Dendritic cell treated with granulocyte-macrophage colony-stimulating factor and Interleukin-4, amounts not matched to agents 40 ng/mL and 50 ng/mL, for 4 days (primary cell): Measurements from ENCODE around the gene ACSBG1.
"Not testable (repeated sequence)": the region's sequence is repeated elsewhere in the genome, so short reads cannot be mapped to it uniquely, and the experiment has no call there.

Experiments used
- H3K27ac Mint-ChIP-seq: one replicate; pipeline ENCODE4 v1.8.0; 2022; ENCODE audit warnings: mild to moderate bottlenecking, mixed read lengths
- H3K27me3 Mint-ChIP-seq: one replicate; pipeline ENCODE4 v1.8.0; 2022; ENCODE audit warnings: mild to moderate bottlenecking, mixed read lengths
- H3K36me3 Mint-ChIP-seq: one replicate; pipeline ENCODE4 v1.8.0; 2022; ENCODE audit warnings: low read depth, mixed read lengths
- H3K4me1 Mint-ChIP-seq: one replicate; pipeline ENCODE4 v1.8.0; 2022; ENCODE audit warnings: low read depth, mixed read lengths
- H3K4me3 Mint-ChIP-seq: one replicate; pipeline ENCODE4 v1.8.0; 2022; ENCODE audit warnings: mild to moderate bottlenecking, moderate library complexity, mixed read lengths
- H3K9me3 Mint-ChIP-seq: one replicate; pipeline ENCODE4 v1.8.0; 2022; ENCODE audit warnings: mixed read lengths
- intact Hi-C: fragments of 100-400 bp; cut with micrococcal nuclease; formaldehyde crosslinking; loops from one replicate; pipeline ENCODE4 v1.15.0; 2022

Gene ACSBG1

DNA sequence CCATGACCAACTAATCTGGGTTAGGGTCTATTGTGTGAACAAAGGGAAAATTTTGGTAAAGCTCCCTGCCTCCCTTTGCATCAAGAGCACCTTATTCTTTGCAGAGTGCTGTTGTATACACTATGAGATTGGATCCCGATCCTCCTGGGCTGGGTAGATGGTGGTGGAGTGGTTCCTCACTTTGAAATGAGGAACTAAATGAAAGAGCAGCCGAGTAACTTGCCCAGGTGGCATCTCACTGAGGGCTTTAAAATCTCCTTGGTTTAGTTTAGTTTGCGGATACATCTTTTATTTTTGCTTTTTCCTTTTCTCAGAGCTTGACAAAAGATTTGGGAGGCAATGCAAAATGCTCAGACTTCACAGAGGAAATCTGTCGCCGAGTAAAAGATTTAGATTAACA is 65.8 kb downstream of the ACSBG1 start:
- H3K36me3 Mint-ChIP-seq, result peaks cover 73% of the 10 kb centered on the region
- no peak overlapping the region for H3K27ac Mint-ChIP-seq
- no peaks in the 10 kb centered on the region for H3K9me3 Mint-ChIP-seq
- H3K4me1 Mint-ChIP-seq, result peaks cover 40% of the 10 kb centered on the region
- intact Hi-C loops, result no loop called here
- H3K27me3 Mint-ChIP-seq, result no peaks in the 10 kb centered on the region
- H3K4me3 Mint-ChIP-seq, result no peak overlapping the region

DNA sequence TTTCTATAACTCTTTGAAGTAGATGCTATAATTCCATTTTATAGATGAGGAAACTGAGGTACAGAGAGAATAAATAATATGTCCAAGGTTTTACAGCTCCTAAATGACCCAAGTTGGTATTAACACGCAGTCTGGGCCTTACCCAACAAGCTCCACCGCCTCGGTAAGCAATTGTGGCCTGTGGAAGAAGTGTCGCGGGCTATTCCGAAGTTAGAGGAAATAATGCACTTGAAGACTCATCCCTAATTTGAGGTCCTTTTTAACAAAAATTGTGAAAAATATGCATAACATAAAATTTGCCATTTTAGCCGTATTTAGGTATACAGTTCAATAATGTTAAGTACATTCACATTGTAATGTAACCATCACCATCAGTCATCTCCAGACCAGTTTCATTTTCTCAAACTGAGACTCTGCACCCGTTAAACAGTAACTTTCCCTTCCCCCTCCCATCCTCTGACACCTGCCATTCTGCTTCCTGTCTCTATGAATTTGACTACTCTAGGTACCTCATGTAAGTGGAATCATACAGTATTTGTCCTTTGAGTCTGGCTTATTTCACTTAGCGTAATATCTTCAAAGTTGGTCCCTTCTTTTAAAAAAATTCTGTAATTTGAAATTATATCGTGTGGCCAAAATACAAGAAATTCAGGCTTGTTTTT is 67.0 kb downstream of the ACSBG1 start:
- no peak overlapping the region for H3K4me3 Mint-ChIP-seq
- peaks cover 28% of the 10 kb centered on the region for H3K4me1 Mint-ChIP-seq
- no peaks in the 10 kb centered on the region for H3K9me3 Mint-ChIP-seq

DNA sequence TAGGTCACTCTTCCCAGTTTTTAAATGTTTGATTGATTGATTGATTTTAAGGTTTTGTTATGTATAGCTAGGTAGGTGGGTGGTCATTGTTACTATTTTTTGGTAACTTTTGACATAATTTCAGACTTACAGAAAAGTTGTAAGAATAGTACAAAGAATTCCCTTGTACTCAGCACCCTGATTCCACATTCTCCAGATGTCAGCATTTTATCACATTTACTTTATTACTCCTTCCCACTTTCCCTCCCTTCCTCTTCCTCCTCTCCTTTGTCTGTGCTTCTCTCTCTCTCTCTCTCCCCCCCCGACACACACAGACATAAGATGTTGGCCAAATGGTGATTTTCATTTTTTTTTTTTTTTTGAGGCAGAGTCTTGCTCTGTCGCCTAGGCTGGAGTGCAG is 70.4 kb downstream of the ACSBG1 start:
- H3K27ac Mint-ChIP-seq, result no peak overlapping the region
- H3K27me3 Mint-ChIP-seq, result no peaks in the 10 kb centered on the region
- no peak overlapping the region for H3K4me3 Mint-ChIP-seq
- intact Hi-C loops, result no loop called here
- no peaks in the 10 kb centered on the region for H3K9me3 Mint-ChIP-seq
- H3K4me1 Mint-ChIP-seq, result peaks cover 5% of the 10 kb centered on the region
- H3K36me3 Mint-ChIP-seq, result peaks cover 90% of the 10 kb centered on the region

More for the DNA sequence above, 67.0 kb downstream of the ACSBG1 start:
- Mint-ChIP-seq H3K27me3 (no peaks in the 10 kb centered on the region), H3K36me3 (peaks cover 79% of the 10 kb centered on the region), H3K27ac (no peak overlapping the region)
- intact Hi-C loops, result no loop called here

DNA sequence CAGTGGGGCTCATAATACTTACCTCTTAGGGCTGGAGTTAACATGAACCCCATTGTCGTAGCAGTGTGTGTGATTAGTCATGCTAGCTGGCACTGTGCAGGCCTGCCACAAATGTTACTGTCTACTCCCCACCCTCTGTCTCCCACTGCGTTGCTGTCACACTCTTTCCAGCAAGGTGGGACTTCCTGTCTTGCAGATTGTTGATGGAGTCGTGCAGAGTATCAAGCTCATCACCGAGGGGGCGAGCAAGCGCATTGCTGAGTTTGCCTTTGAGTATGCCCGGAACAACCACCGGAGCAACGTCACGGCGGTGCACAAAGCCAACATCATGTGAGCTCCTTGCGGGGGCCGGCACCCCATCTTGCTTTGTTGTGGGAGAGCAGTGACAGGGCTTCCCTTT is 72.3 kb downstream of the ACSBG1 start:
- Mint-ChIP-seq H3K4me1 (no peaks in the 10 kb centered on the region), H3K4me3 (no peak overlapping the region), H3K27me3 (no peaks in the 10 kb centered on the region), H3K36me3 (peaks cover 89% of the 10 kb centered on the region), H3K9me3 (no peaks in the 10 kb centered on the region), H3K27ac (no peak overlapping the region)
- intact Hi-C loops, result no loop called here

- intact Hi-C loops, result no loop called here
- Mint-ChIP-seq H3K9me3 (no peaks in the 10 kb centered on the region), H3K27me3 (no peaks in the 10 kb centered on the region), H3K27ac (no peak overlapping the region), H3K36me3 (peaks cover 77% of the 10 kb centered on the region), H3K4me1 (no peaks in the 10 kb centered on the region), H3K4me3 (no peak overlapping the region)
Observed at GRCh38 chr15:78159395-78159794, 75.0 kb downstream of the ACSBG1 start.

GRCh38 chr15:78157203-78157602 is 77.2 kb downstream of the ACSBG1 start:
- Mint-ChIP-seq H3K27me3 (no peaks in the 10 kb centered on the region), H3K27ac (no peak overlapping the region), H3K36me3 (peaks cover 65% of the 10 kb centered on the region), H3K4me1 (peaks cover 6% of the 10 kb centered on the region), H3K4me3 (no peak overlapping the region), H3K9me3 (no peaks in the 10 kb centered on the region)
- intact Hi-C loops, result no loop called here

DNA sequence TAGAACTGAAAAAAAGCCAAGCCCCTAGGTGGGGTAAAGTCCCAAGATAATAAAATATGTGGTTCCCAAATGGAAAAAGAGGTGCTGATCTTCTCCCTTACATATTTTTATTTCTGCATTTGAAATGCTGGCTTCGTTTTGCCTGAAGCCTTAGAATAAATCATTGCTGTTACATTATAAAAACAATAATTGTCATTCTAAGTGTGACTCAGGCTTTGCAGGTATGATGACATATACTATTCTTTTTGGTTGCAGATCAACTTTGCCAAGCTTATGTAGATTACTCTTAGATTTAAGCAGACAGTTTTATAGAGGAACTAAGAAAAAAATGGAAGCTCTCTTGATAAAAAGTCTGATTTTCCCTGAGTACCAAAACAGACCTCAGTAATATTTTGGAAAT is 77.7 kb downstream of the ACSBG1 start:
- Mint-ChIP-seq H3K4me1 (peaks cover 6% of the 10 kb centered on the region), H3K27ac (no peak overlapping the region), H3K9me3 (no peaks in the 10 kb centered on the region), H3K4me3 (no peak overlapping the region), H3K27me3 (no peaks in the 10 kb centered on the region), H3K36me3 (peaks cover 59% of the 10 kb centered on the region)
- intact Hi-C loops, result no loop called here

DNA sequence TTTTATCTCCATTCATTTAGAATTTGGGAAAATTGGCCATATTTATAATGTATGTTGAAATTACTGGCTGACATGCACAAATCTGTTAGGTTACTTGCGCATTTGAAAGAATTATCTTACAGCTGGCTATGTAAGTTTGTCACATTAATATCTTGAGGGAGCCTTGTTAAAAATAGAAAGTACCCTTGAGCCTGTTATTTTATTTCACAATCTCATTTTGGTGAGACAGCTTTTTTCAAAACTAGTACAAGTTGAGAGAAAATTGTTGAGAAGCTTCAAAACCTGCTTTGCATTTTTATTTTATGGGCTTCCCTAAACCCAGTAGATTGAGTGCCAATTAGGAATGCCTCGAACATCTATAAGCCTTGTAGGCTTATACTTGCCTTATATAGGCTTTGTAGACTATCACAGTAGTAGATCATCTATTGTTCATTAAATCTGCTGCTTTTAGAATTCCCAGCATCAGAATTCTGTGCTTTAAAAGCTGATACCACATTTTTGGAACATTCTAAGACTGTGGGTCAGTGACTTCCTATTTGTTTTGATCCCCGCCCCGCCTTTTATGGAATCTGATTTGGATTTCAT is 78.9 kb downstream of the ACSBG1 start:
- Mint-ChIP-seq H3K36me3 (peaks cover 57% of the 10 kb centered on the region), H3K4me3 (no peak overlapping the region)

GRCh38 chr15:78154955-78155354 is 79.4 kb downstream of the ACSBG1 start:
- intact Hi-C loops, result no loop called here

More for the DNA sequence above, 78.9 kb downstream of the ACSBG1 start:
- Mint-ChIP-seq H3K4me1 (peaks cover 16% of the 10 kb centered on the region), H3K27ac (no peak overlapping the region), H3K9me3 (no peaks in the 10 kb centered on the region), H3K27me3 (no peaks in the 10 kb centered on the region)
- intact Hi-C loops, result no loop called here

GRCh38 chr15:78151075-78151474 is 83.3 kb downstream of the ACSBG1 start:
- intact Hi-C loops, H3K27ac Mint-ChIP-seq, H3K27me3 Mint-ChIP-seq, H3K4me3 Mint-ChIP-seq, H3K9me3 Mint-ChIP-seq: not testable (repeated sequence)
- Mint-ChIP-seq H3K36me3 (peaks cover 23% of the 10 kb centered on the region), H3K4me1 (peaks cover 33% of the 10 kb centered on the region)

More at GRCh38 chr15:78154955-78155354, 79.4 kb downstream of the ACSBG1 start:
- Mint-ChIP-seq H3K27ac (no peak overlapping the region), H3K9me3 (no peaks in the 10 kb centered on the region), H3K4me1 (peaks cover 21% of the 10 kb centered on the region), H3K4me3 (no peak overlapping the region), H3K36me3 (peaks cover 55% of the 10 kb centered on the region), H3K27me3 (no peaks in the 10 kb centered on the region)

GRCh38 chr15:78149805-78150751 is 84.3 kb downstream of the ACSBG1 start:
- Mint-ChIP-seq H3K36me3 (peaks cover 17% of the 10 kb centered on the region), H3K9me3 (no peaks in the 10 kb centered on the region), H3K4me3 (peak overlapping the region; percentile 82), H3K27ac (peak overlapping the region; percentile 91), H3K27me3 (no peaks in the 10 kb centered on the region), H3K4me1 (peaks cover 33% of the 10 kb centered on the region)
- intact Hi-C loops, result no loop called here

GRCh38 chr15:78149068-78149804 is 85.1 kb downstream of the ACSBG1 start, which contains the start of gene IDH3A:
IDH3A (plus strand) TSS chr15:78149362; CDS start chr15:78149404, 42 bp downstream.
- peaks cover 33% of the 10 kb centered on the region for H3K4me1 Mint-ChIP-seq
- no peaks in the 10 kb centered on the region for H3K27me3 Mint-ChIP-seq
- intact Hi-C loops, result no loop called here
- peak within 1 kb of the TSS; percentile 91 for H3K27ac Mint-ChIP-seq
- no peaks in the 10 kb centered on the region for H3K9me3 Mint-ChIP-seq
- H3K4me3 Mint-ChIP-seq, result peak within 1 kb of the TSS; percentile 82
- H3K36me3 Mint-ChIP-seq, result peaks cover 17% of the 10 kb centered on the region

DNA sequence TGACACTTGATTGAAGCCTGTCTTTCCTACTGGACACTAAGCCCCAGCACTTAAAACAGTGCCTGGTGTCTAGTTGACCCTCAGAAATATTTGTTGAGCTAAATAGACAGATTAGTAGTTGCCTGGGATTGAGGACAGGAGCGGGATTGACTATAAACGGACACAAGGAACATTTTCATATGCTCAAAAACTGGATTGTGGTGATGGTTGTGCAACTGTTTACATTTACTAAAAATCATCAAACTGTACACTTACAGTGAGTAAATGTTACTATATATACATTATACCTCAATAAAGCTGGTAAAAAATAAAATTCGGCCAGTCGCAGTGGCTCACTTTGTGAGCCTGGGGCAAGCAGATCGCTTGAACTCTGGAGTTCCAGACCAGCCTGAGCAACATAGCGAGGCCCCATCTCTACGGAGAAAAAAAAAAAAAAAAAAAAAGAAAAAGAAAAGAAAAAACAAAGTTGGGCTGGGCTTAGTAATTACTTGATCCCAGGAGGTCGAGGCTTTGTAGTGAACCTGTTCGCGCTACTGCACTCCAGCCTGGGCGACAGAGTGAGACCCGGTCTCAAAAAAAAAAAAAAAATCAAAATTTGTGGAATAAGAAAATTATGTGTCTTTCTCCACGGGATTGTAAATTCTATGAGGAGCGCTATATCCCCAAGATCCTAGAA is 85.8 kb downstream of the ACSBG1 start:
- Mint-ChIP-seq H3K9me3 (no peaks in the 10 kb centered on the region), H3K27me3 (no peaks in the 10 kb centered on the region), H3K36me3 (peaks cover 17% of the 10 kb centered on the region), H3K4me1 (peaks cover 33% of the 10 kb centered on the region), H3K4me3 (peak overlapping the region; percentile 82), H3K27ac (peak overlapping the region; percentile 91)
- intact Hi-C loops, result no loop called here
